GM18519 (cell line): ENCODE measurements around the gene MADD.

Source experiments
- ATAC-seq: cut with Tn5 transposase; IDR thresholded peaks from one replicate; pipeline ENCODE4 v1.9.1; 2021; ENCODE audit warnings: mild to moderate bottlenecking, moderate library complexity; ENCODE audit not compliant: unreplicated experiment, low FRiP score

The MADD gene

DNA sequence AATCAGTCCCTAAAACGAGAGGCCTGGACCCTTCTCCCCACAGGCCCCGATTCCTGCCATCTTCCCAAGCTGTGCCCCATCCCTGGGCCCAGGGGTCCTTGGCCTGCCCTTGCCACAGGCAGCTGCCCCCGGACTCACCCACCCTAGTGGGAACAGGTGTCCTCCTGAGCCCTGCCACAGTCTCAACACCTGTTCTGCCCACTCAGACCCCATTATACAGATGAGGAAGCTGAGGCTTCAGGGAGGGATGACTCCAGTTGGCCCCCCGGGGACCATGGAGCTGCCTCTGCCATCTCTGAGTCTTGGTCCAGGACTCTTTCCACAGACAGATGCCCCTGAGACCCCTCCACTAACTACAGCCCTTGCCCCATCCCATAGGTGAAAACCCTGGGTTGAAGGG, 66.7 kb downstream of the MADD start:
- ATAC-seq: no peak

DNA sequence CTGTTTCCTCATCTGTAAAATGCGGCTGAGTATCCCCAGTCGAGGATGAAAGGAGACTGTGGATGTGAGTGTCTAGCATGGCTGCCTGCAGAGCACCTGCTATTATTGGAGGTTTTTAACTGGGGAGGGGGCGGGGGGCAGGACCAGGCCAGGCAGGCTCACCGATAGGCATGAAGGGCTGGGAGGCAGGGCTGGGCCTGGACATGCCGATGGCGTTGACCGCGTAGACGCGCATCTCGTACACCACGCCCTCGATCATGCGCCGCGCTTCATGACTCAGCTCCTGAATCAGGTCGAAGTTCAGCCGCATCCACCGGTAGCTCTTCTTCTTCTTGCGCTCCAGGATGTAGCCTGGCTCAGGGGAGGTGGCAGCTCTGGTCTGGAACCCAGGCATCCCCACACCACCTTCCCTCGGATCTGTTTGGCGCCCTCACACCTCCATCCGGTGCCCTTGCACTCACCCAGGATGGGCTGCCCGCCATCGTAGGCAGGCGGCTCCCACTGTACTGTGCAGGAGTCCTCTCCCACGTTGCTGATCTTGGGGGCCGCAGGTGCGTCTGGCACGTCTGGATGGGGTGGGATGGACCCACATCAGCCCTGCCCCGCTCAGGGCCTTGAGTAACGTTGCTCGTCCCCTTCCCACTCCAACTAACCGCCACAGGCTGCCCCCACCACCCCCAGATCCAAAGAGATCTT, 67.4 kb downstream of the MADD start:
- no peak for ATAC-seq

DNA sequence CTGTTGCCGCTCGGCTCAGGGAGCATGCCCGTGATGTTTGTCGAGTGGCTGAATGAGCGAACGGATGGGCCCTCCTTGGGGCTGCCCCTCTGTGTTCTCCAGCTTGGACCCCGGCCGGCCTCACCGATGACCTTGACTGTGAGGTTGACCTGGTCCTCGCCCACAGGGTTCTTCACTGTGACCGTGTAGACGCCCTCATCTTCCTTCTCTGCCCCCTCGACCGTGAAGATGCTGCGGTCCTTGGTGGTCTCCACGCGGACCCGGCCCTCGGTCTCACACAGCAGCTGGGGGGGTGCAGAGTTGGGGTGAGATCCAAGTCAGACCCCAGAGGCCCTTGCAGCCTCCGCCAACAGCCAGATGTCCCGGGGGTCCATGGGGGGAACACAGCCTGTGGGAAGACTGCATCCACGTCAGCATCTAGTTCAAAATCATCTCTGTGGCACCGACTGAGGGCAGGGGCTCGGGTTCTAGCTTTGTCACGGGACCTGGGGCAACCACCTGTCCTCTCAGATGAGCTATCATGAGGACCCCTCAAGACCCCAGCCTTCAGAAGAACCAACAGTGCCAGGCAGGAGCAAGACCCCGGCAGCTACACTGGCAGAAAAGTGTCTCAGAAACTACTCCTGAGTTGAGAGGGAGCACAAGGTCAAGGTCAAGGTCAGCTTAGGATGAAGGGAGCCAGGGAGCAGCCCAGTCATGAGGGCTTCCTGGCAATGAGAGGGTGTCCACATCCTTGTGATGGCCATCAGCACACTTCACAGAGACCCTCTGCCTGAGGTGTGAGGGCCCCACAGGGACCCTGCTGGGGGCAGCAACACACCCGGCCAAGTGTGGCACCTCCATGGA, 68.7 kb downstream of the MADD start:
- ATAC-seq: no peak

DNA sequence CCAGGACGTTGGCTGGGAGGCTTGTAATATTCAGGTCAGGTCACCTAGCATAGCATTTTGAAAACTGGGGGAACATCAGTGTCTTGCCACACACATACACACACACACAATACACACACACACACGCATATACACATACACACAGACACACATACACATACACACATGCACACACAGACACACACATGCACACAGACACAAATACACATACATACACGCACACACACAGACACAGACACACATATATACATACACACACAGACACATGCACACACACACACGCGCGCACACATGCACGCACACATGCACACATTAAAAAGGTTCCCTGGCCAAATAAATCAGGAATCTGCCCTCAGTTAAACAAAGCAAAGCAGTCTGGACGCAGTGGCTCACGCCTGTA, 70.1 kb downstream of the MADD start:
- no peak for ATAC-seq

DNA sequence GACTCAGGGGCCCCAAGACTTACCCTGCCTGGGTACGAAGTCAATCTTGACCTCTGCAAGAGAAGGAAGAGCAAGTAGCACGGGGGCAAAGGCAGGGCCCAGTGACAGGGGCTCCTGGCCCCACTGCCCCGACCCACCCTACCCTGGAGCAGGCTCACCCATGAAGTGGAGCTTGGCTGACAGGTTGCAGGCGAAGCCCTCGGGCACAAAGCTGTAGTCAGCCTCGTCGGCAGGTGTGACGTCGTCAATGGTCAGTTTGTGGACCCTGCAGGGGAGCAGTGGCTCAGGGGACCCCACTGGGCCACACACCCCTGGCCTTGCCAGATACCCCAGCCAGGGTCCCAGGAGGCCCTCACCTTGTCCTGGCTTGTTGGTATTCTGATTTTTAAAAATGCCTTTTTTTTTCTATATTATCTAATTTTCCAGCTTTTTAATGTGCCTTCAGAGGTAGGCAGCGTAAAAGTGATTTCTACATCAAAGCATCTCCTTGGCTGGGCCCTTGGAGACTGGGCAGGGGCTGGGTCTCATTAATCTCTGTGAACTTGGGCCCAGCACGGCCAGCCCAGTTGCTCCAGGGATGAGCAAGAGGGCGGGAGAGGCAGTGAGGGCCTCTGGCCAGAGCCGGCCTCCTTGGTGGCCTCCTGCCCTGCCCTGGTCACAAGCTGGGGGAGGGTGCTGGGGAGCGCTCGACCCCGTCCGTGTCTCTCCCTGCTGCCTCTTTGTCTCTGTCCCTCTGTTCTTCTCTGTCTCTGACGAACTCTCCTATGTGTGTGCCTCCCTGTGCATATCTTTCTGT, 71.2 kb downstream of the MADD start:
- ATAC-seq: no peak

DNA sequence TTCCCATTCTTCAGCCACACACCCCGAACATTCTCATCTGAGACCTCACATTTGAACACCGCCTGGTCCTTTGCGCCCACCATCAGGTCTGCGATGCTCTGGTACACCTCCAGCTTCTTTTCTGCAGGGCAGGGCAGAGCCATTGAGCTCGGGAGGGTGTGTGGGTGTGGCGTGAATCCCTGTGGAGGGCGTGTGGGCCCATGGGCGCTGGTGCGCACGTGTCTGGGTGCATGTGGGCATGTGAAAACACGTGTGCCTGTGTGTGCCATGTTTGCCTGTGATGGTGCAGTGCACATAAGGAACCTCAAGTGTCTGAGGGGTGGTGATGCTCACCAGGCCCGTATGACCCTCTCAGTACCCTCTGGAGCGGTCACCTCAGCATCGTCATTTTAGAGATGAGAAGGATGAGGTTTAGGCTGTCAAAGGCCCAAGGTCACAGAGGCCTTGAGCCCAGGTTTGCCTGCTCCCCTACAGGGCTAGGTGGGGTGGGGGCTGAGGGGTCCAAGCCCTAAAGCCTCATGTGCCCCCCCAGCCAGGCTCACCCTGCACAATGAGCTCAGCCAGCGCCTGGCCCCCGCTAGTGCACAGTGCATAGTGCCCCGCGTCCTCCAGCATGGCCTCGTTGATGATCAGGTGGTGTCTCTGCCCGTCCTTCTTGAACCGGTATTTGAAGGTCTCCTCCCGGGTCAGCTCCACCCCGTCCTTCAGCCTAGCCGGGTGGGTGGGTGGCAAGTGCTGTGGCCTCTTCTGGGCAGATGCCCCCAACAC, 72.3 kb downstream of the MADD start:
- no peak for ATAC-seq

DNA sequence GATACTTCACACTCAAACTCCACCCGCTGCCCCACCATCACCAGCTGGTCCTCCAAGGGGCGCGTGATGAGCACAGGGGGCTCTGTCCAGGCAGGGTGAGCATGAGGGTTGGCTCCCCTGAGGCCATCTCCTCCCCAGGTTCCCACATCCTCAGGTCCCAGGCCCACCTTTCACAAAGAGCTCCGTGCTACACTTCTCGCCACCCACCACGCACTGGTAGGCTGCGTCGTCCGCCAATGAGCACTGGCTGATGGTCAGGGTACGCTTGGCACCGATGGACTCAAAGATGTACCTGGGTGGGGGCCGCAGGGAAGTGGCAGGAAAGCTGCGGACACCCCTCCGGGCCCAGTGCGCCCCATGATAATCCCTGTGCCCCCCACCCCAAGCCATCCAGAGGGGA, 72.9 kb downstream of the MADD start:
- no peak for ATAC-seq

DNA sequence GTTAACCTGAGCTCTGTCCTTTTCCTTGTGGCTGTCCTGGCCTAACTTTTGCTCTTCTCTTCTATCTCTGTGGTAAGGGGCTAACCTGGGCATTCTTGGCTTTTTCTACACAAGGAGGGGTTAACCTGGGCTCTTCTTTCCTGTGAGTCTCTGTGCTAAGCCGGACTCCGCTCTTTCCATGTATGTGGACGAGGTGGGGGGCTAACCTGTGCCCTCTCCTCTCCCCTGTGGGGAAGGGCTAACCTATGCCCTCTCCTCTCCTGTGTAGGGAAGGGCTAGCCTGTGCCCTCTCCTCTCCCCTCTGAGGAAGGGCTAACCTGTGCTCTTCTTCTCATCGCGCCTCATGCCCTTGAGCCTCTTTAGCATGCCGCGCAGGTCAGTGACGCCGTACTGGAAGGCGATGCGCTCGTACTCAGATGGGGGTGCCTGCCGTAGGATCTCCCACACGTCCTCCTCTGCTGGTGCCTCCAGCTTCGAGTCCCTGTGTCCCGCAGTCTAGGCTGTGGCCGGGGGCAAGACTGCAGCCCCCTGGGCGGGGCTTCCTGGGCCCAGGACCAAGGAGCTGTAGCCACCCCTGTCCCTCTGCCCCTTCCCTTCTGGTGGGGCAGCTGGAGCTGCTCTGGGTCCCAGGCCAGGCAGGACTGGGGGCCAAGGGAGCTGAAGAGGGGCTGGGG, 76.1 kb downstream of the MADD start:
- no peak for ATAC-seq

DNA sequence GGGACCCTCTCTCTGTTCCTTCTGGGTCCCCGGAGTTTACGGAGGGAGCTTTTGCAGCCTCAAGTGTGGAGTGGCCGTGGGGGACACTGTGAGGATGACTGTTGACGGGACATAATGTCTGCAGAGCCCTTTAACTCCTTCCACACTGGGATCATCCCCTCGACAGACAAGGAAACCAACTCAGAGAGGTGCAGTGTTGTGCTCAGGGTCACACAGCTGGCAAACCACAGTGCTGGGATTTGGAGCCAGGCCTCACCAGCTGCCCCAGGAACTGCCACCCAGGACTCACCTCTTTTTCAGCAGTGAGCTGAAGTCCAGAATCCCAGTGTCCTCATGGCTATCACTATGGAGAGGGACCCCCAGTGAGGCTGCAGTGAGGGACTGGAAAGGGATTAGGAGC, 77.2 kb downstream of the MADD start:
- ATAC-seq: no peak

DNA sequence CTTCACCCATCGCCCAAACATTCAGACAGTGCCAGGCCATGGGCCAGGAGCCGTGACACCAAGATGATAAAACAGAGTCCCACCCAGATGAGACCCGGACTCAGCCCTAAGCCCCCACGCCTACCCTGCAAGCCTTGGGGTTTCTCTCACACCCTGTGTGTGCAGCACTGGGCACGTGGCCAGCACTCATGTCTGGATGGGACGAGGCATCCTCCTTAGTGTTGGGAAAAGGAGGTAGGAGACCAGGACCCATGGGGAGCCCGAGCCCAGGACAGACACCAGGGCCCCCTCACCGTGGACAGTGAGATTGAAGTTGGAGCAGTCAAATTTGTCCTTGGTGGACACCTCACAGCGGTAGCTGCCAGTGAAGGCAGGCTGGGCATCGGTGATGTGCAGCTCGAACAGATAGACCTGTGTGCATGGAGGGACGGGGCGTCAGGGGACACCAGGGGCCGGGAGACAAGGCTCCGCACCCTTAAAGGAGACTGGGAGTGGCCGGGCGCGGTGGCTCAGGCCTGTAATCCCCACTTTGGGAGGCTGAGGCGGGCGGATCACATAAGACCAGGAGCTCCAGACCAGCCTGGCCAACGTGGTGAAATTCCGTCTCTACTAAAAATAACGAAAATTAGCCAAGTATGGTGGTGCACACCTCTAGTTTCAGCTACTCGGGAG, 78.3 kb downstream of the MADD start:
- ATAC-seq: no peak

DNA sequence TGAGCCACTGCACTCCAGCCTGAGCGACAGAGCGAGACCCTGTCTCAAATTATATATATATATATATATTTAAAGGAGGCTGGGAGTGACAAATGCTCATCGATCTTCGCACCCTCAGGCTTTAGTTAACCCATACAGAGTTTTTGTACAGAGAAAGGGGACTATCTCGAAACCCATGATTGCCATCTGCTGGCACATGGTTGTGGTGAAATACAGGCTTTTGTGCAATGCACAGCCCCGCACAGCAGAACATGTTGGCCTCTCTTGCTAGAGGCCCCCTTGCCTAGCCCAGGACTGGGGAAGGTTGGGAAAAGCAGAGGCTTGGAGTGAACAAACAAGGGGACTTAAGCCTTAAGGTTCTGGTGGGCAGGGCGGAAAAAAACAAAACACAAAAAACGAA, 78.9 kb downstream of the MADD start:
- ATAC-seq: no peak

DNA sequence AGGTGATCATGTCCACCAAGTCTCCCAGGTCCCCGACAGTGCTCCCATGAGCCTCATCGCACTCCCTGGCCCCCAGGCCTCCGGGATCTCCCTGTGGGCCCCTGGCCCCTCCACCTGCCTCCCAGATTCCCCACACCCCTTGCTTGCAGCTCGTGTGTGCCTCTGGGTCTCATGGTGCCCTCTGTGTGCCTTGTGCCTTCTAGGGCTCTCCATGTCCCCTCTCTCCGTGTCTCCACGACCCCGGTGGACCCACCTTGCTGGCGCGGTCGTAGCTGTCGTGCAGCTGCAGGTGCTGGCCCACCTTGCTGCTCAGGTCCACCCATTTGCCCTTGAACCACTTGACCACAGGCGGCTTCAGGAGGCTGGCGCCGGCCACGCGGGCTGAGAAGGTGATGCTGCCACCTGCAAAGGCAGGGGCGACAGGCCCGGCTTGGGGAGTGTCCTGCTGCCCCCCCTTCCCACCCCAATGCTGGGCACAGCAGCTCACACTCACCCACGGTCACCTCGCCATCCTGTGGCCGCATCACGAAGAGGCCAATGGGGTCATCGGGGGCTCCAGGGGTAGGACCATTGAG, 79.7 kb downstream of the MADD start:
- no peak for ATAC-seq

DNA sequence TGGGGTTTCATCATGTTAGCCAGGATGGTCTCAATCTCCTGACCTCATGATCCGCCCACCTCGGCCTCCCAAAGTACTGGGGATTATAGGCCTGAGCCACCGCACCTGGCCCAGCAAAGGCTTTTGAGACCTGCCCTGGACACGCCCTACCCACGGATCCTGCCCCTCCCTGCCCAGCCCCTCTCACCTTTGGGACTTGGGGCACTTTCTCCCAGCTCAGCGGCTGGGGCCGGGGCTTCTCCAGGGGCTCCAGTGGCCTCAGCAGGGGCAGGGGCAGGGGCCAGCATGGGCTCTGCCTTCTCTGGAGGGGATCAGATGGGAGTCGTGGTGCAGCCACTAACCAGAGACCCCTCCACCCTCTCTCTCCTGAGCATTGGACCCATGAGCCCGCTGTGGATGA, 80.4 kb downstream of the MADD start:
- no peak for ATAC-seq

DNA sequence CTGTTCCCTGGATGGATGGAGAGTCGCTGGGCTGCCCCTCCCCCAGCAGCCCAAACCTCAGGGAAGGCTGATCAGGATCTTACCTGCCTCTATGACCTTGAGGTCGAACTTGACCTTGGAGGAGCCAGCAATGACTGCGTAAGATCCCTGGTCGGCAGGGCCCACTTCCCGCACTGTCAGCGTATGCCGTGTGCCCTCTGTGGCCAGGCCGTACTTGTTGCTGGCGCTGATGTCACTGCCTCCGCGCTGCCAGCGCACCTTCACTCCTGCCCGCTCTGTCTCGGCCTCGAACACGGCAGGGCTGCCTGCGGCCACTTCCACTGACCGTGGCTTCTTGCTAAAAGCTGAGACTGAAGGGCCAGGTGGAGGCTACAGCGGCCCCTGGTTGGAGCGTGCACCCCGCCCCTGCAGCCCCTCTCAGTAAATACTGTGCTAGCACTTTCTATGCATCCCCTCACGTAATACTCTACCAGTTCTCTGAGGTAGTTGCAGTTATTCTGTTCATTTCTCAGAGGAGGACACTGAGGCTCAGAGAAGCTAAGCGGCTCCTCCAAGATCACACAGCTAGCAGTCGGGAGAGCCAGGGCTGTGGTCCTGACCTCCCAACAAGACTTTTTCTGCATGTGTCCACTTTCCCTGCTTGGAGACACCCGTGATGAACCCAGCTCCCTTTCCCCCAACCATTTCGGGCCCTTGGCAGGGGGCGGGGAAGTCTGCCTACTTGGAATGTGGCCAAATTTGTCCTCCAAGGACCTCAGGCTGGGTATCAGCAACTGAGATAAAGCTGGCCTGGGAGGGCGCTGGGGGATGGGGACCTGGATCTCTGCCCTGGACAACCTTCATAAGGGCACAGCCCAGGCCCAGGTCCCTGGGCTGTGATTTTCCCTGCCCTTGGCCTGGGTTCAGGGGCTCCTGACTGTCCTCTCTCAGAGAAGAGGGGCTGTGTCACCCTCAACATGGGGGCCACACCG, 81.5 kb downstream of the MADD start:
- ATAC-seq: no peak

DNA sequence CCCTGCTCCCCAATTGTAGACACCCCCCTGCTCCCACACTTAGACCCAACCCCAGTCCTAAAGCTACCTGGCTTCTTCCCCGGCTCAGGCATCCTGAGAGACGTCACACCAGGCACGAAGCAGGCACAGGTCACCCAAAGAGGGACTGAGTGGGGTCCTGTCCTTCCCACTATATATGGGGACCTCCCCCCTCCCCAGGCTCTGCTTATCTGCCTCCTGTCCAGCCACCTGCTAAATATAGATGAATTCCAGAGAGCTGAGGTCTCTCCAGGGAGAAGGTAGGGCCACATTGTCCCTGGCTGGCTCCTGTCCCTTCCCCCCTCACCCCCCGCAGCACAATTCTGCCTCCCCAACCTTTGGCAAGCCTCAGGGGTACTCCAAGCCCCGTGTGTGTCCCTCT, 82.6 kb downstream of the MADD start, which contains the start of gene MYBPC3:
TSS of gene MYBPC3 (minus strand) at position 147 of the 400 bp plus-strand sequence. CDS start at position 92, 55 bp downstream.
- no peak for ATAC-seq

DNA sequence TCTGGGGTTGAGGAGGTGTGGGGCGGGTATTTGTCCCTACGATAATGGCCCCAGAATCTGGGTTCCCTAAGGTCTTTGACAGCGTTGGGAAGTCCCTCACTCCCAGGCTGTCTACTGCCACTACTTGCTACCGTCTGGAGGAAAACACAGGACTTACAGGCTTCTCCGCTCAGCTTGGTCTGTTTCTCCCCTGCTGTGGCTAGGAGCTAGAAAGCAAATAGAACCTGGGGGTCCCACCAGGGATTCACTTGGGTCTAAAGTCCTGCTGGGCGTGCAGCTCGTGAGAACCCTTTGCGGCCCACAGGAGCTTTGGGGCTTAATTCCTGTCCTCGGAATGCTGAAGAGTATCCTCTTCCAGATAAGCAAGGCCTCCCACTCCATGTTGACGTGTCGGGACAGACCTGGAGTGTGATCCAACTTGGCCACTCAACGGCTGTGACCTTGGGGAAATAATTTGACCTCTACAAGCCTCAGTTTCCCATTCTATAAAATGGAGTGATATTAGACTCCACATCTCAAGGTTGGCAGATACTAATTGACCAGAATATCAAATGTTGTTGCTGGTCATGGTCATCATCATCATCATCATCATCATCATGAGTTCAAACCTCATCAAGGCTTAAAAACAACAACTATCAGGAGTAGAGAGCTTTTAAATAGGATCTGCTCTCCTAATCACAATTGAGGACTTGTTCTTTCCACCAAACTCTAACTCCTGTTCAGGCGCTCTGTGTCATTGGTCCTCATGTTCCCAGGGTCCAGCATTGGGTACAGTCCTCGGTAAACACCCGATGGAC, 84.2 kb downstream of the MADD start:
- no peak for ATAC-seq

DNA sequence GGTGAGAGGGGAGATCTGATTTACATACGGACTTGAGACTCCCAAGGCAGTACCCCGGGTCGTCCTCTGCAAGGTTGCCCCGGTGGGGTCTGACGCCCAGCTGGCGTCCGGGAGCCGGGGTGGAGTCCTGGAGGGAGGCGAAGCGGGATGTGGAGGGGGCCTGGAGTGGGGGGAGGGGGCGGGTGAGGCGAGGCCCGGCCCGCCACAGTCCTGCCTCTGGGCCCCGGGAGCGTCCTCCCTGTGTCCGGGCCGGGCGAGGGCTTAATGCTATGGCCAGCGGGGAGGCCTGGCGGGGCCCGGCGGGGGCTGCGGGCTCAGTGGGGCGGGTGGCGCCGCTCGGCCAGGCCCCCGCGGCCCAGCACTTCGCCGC, 85.0 kb downstream of the MADD start:
- no peak for ATAC-seq
